ENCODE results near the gene OSBPL6.
A peak's percentile ranks its signal among the peaks of the same experiment; 100 is the strongest.
"Not testable (repeated sequence)": the region's sequence is repeated elsewhere in the genome, so short reads cannot be mapped to it uniquely, and the experiment has no call there.

Gene OSBPL6

DNA sequence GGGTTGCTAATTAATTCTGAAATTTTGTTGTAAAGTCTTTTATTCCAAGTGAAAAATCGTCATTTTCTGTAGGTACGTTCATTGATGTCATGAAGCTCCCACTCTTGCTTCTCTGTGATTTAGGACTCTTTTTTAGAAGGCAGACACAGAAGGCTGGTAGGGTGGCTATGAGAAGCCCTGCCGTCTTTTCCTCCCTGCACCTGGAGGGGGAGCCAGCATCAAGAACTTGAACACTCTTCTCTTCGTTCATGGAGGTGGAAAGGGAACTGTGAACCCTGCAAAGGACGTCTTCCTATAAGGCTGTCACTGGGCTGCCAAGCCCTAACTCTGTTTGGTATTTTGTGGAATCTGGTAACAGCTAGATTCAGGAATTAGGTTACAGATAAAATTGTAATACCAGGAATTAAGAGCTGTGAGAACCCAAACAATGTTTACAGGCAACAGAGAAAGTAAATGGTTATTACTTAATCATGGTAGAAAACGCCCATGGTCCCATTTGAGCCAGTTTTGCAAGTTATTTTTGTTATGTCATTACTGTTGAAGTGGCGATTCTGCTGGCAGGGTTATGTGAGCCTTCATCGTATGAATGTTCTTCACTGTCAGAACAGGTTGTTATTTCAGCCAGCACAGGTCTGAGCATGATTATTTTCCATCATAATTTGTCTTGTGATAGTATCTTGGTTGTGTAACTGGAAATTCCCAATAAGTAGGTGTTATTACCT, 112.2 kb downstream of the OSBPL6 start:
- peak; percentile 49 for DNase-seq (ENCODE audit: low spot score)

DNA sequence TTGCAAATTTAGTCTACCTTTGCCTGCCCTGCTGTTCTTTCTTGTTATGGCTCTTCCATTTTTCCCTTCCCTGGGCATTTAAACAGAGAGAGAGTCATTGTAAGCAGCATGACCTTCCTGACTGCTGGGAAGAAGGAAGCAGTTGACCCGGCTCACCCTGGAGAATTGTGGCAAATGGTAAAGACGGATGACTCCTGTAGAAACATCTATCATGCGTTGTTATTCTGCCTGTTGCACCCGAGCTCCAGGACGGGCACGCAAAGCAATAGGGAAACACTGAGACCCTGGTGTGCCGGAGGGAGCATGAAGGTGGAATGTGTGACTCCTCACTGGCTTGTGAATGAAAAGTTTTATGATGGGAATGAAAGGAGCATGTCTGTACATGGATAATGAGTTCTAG, 113.3 kb downstream of the OSBPL6 start:
- DNase-seq (ENCODE audit: low spot score), result no peak

DNA sequence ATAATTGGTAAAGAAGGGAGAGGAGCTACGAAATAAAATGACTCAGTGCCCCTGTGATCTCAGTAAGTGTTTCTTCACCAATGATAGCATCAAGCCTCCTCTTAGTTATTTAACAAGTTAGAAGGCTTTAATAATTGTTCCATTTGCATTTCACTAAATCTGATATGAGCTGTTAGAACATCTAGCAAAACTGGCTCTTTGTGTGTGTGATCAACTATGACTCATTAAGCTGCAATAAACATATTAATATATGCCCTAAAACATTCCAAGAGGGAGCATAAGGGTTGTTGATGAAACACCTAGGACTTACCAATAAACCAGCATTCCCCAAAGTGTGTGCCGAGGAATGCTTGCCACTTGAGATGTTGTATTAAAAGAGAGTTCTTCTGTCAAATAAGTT, 115.2 kb downstream of the OSBPL6 start:
- no peak for DNase-seq (ENCODE audit: low spot score)

DNA sequence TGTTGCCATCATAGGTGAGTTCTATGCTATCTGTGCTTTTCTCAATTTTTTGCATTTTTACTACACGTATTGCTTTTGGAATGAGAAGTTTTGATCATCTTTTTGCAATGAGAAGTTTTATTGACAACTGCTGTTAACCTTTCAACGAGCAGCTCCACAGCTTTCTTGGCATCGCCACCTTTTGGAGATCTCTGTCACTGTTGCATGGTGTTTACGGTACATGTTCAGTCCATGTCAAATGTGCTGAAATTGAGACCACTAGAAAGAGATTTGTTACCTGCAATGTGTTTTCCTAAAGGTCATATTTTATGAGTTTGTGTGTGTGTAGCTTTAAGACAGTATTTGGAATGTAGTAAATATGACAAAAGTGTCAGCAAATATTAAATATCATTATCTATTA, 120.8 kb downstream of the OSBPL6 start:
- no peak for DNase-seq (ENCODE audit: low spot score)

DNA sequence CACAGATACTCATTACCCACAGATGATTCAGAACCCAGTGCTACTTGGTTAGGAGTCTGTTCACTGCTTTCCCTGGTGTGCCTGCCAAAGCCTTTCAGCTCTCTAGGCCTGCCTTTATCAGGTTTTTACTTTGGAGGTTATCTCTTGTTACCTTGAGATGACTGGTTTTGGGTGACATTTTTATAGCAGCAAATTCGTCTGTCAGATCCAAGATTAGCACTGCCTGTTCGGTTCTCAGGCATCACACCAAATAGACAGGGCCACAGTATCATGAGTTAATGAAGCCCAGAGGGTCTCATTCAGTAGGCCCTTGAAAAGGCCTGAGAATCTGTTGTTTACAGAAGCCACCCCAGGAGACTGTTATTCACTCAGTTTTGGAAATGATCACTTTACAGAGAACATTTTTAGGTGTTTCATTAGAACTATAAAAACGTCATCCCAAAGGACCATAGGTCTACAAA, 121.2 kb downstream of the OSBPL6 start:
- DNase-seq (ENCODE audit: low spot score), result no peak

DNA sequence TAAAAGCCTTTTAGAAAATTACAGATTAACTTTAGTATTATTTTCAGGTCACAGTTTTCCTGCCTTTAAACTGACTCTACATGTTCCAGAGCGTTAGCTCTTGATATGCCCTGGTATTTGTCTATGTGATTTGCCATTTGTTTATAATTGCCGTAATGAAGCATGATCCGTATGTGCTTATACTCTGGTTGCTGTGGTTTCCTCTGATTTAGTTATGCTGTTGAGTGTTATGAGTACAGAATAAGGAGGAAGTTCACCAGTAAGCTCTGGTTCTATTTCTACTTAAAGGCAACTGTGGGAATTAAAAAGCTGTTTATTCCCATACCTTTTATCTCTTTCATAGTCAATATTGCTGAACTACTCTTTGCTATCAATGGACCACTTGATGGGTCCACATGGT, 123.5 kb downstream of the OSBPL6 start:
- no peak for DNase-seq (ENCODE audit: low spot score)

DNA sequence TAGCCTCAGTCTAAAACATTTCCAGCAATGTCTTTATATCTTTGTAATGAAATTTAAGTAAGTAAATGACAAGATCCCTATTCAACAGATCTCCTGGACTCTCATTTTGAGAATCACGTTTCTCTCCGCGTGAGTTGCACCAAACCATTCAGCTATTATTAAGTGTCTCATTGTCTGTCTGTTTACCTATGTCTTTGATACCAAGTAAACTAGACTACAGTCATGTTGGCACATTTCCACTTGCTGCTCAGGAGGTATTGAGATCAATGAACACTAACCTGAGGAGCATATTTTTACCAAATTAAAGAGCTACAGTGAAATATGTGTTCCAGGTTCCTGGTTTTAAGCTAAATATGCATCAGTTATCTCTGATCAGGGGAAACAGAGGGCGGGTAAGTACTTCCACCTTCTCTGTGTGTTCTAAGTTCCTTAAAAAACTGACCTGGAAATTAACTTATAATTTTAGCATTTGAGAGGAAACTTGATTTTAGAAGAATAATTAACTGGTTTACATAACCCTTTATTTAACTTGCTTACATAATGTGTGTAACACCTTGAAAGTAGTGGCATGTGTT, 125.8 kb downstream of the OSBPL6 start:
- DNase-seq (ENCODE audit: low spot score), result no peak

DNA sequence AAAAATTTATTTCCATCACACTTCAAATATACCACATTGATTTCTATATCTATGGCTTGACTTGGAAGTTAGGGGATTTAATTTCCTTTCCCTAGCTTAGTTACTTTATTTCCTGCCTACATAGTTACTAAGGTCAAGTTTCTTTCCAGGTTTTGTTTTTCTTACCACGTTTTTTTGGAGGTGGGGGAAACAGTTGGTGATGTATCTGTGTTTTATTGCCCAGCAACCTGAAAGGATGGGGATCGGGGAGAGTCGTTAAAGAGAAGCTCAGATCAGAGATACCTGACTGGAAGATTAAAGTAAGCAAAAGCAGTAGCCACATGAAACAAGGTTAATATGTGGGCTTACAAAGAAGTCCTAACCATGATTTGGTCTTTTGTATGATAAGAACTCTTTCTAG, 127.8 kb downstream of the OSBPL6 start:
- no peak for DNase-seq (ENCODE audit: low spot score)

DNA sequence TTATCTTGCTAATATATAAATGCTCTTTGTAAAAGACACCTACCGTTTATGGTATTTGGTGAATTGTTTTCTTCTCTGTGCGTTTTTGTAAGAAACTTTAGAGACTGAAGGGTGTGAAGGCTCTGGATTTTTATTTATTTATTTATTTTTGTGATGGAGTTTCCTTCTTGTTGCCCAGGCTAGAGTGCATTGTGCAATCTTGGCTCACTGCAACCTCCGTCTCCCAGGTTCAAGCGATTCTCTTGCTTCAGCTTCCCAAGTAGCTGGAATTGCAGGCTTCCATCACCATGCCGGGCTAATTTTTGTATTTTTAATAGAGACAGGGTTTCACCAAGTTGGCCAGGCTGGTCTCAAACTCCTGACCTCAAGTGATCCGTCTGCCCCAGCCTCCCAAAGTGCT, 129.0 kb downstream of the OSBPL6 start:
- not testable (repeated sequence) for DNase-seq (ENCODE audit: low spot score)

DNA sequence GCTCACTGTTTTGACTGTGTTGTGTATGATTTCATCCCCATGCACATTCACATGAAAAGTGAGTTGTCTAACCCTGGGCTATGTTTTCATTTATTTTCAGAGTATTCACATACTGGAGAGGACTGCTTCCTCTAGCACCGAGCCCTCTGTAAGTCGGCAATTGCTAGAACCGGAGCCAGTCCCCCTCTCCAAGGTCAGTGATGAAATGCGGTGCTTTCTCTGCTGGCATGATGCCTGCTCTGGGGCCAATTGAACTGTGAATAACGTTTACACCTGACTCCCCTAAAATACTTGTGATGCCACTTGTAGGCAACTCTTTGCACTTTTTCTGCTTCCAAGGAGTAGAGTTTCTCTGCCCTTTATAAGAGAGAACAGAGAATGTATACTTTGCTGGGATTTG, 129.8 kb downstream of the OSBPL6 start:
- peak; percentile 8 for DNase-seq (ENCODE audit: low spot score)

DNA sequence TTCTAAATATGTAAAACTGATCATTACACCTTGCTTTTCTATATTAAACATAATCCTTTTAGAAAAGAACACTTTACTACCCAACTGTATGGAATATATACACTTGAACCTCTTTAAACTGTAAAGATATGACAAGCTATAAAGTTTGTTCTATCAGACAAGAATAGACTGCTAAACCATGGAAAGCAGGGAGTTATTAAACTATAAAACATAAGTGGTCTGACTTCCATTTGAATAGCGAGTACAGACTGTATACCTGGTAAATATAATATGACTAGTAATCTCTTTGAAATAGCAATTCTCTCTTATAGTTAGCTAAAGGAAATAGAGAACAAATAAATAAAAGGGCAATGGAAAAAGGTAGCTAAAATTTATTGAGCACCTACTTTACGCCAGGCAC, 131.0 kb downstream of the OSBPL6 start:
- DNase-seq (ENCODE audit: low spot score), result no peak

DNA sequence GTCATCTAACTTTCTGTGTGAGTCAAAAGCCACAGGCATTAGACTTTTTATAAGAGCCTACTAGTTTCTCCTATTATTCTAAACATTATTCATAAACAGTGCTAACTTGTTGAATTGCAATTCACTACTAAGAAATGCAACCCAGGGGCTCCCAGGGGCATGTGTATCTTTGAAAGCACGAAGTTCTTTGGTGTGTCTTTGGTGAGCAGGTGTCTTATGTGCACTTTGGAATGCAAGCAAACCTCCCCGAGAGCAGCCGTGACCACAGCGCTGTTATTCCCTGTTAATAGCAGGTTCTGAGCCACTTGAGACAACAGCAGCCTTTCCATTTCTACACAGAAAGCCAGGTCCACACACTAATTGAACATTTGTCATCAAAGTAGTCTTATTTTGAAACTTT, 133.2 kb downstream of the OSBPL6 start:
- no peak for DNase-seq (ENCODE audit: low spot score)

DNA sequence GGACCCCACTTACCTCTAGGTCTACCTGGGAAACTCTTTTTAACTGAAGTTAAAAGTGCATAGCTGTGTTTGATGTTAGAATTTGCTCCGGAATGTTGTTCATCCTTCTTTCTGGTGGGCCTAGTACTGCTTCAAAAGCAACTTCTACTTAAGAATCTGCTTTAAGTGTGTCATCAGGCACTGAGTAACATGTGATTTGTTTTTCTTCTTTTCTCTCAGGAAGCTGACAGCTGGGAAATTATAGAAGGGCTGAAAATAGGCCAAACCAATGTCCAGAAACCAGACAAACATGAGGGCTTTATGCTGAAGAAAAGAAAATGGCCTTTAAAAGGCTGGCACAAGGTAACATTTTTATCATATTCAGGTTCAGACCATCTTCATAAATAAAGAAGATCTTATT, 133.7 kb downstream of the OSBPL6 start:
- peak; percentile 28 for DNase-seq (ENCODE audit: low spot score)

DNA sequence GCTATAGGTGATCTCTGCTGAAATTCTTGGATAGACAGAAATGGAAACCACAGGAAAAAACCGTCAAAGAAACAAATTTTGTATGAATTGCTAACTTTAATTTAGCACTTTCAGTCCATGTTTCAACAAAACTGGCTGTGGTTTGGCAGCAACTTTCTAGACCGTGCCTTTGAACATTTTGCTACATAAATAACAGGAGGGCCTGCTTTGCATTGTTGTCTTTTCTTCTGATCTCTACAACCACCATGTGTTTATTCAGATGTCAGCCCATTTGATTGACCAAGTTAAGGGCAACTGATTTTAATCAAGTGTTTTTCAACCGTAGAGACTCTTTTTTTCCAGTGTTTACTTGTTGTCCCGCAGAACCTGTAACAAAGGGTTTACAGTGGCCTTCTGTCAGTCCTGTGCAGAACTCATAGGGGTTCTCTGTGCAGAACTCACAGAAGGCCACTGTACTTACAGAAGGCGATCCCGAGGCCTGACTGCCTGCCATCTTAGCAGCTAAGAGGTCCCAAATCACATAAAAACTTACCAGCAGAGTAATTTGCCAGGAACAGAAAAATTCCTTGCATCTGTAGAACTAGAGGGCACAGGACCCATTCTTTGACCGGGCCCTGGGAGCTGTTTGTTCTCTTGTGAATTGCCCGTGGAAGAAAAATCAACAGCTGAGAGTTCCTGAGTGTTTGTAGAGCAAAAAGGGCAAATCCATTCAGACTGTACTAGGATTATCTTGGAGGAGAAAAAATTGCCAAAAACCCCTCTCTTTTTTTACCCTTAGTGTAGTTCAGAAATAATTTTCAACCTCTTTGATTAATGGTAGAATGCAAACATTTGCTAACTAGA, 136.1 kb downstream of the OSBPL6 start:
- no peak for DNase-seq (ENCODE audit: low spot score)

DNA sequence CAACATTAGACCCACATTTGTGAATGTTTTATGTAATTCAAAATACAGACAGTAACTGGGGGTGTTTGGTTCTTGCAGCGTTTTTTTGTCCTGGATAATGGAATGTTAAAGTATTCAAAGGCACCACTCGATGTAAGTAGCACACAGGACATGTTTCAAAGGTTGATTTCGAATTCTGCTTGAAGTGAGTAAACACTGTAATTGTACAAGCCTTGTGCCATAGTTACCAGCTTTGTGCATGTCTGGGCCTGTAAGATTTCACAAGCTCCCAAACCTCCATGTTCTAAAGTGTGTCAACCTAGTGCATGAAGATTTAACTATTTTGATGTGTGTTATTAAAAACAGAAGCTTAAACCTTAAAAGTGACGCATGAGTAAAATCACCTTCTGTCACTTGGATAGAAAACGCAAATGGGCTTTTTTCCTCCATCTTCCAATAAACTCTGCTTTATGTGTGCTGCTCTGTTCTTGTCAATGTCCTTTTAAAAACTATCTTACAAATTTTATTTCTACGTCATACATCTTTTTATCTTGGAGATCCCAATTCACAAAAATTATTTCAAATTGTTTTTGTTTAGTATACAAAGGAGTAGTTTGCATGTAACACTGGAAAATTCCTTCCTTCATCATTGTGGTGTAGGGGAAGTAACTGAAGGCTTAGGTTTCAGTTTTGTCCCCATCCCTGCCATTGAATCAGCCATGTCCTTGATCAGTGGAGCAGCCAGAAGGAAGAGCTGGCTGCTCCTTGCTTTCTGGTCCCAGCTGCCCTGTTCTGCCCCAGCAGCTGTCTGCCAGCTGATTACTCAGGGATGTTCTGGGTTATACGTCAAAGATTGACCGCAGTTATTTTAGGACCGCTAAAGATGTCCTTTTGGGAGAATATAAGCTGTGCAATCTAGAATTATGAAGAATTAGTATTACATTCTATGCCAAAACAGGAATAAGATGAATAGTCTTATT, 137.4 kb downstream of the OSBPL6 start:
- DNase-seq (ENCODE audit: low spot score), result no peak

DNA sequence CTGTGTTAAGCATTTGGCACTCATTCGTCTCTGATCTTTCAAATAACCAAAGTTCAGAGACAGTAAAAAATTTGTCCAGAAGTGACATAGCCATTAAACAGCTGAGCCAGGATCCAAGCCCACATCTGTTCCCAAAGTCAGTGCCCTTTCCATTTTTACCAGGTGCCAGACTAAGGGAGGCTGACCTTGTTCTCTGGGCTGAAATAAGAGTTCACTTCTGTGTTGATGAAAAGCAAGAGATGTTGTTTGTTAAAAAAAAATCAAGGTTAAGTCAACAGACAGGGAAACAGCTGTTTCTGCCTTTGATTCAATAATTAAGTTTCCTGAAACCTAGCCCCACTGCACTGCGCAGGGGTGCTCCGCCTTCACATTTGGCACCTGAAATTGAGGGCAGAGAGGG, 139.5 kb downstream of the OSBPL6 start:
- DNase-seq (ENCODE audit: low spot score), result no peak

DNA sequence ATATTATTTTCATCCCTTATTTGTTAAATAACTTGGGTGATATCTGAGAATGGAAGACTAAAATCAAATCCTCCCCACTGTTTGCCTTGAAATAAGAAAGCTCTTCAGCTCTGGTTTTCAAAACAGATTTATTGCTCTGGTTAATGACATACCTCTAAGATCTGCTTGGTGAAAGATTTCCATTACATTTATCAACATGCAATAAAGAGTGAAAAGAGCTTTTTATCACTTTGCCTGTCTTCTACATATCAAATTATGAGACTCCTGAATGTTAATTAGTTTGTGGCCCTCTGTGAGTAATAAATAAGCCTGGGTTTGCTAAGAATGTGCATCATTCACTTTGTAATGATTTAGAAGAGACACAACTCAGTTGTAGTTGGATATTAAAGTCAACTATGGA, 140.9 kb downstream of the OSBPL6 start:
- no peak for DNase-seq (ENCODE audit: low spot score)

DNA sequence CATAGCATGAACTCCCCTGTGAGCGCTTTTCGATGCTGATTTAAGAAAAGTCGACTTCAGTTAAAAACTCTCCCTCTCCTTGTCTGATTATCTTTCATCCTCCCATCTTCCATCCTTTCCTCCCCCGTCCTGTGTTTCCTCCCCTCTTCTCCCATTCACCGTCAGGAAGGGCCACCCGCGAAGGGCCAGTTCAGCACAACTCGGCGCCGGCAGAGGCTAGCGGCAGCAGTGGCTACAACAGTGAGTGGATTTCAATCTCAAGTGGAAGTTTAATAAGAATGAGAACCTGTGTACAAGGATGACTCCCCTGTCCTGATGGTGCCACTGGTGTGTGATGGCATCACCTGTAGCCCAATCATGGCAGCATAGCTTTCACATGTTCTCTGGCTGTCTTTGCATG, 149.8 kb downstream of the OSBPL6 start:
- DNase-seq (ENCODE audit: low spot score), result no peak

DNA sequence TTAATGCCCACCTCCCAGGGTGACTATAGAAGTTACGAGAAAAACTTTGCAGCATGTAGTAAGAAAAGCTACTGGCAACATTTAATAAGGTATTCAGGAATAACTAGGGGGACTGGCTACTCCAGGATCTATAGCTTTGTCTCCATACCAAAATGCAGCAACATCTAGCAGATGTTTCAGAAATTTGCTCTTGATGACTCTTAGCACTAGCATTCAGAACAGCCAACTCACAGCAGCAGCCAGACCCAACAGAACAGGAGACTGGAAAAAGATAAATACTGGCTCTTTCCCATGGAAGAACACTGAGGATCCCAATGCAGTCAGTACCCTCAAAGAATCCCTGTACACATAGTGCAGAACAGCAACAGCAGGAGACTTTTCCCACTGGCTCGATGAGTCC, 151.6 kb downstream of the OSBPL6 start:
- no peak for DNase-seq (ENCODE audit: low spot score)

DNA sequence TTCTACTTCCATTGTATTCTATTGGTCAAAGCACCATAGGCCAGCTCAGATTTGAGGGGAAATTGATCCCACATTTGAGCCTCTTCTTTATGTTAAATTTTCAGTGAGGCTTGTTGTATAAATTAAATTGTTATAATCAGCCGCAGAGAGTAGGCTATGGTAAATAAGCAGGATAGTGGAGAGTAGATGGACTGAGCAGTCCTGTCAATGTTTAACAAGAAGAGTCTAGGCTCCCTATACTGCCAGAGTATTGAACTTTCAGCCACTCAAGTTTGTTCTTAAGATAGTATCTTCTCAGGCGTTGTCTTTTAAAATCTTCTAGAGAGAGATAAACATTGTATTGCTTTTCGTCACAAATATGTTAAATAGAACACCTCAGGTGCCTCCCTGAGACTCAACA, 155.7 kb downstream of the OSBPL6 start:
- no peak for DNase-seq (ENCODE audit: low spot score)

DNA sequence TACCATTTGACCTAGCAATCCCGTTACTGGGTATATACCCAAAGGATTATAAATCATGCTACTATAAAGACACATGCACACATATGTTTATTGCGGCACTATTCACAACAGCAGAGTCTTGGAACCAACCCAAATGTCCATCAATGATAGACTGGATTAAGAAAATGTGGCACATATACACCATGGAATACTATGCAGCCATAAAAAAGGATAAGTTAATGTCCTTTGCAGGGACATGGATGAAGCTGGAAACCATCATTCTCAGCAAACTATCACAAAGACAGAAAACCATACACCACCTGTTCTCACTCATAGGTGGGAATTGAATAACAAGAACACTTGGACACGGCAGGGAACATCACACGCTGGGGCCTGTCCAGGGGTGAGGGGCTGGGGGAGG, 163.4 kb downstream of the OSBPL6 start:
- DNase-seq (ENCODE audit: low spot score), result not testable (repeated sequence)
